WTC11 (cell line): ENCODE data around the gene SLC5A9.

Source experiments
- CTCF ChIP-seq: fragments of 200-600 bp; IDR thresholded peaks from 2 replicates; pipeline ENCODE4 v1.8.0; 2022; ENCODE audit warnings: antibody characterized with exemption
- E2F4 ChIP-seq: sonication (generic); formaldehyde crosslinking; IDR thresholded peaks from 2 replicates; pipeline ENCODE4 v1.8.1; 2022; ENCODE audit warnings: low read depth, mild to moderate bottlenecking, moderate library complexity, missing genetic modification reagents, borderline replicate concordance
- GRHL2 ChIP-seq: fragments of 250-450 bp; sonication (Bioruptor Pico); IDR thresholded peaks from 2 replicates; pipeline ENCODE4 v1.8.0; 2022; ENCODE audit warnings: mild to moderate bottlenecking, moderate library complexity; ENCODE audit not compliant: insufficient replicate concordance, severe bottlenecking
- SMAD3 ChIP-seq: sonication (generic); formaldehyde crosslinking; IDR thresholded peaks from 2 replicates; pipeline ENCODE4 v1.8.0; 2022; ENCODE audit warnings: missing genetic modification reagents, mild to moderate bottlenecking, borderline replicate concordance
- TF ChIP-seq, protein P1 (sequence below): sonication (generic); formaldehyde crosslinking; IDR thresholded peaks from 2 replicates; pipeline ENCODE4 v1.8.0; 2022; ENCODE audit warnings: mild to moderate bottlenecking, missing genetic modification reagents

DNA sequence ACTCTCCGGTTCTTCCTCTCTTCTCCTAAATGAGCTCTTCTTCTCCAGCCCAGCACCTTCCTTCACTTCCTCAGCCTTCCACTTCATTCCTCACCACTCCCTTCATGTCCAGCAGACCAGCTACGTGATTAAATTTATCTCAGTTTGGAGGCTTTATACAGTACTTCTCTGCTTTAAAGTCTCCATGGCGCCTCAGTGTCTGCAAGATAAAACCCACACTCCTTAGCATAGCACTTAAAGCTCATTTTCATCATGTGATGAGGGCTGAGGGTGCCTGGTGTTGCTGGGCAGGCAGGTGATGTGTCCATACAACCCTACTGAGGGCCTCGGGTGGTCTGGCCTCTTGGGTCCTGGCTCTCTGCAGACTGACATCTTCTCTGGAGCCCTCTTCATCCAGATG, 7.7 kb downstream of the SLC5A9 start:
- no peak for TF ChIP-seq CTCF
- no peak for TF ChIP-seq GRHL2 (CRISPR knock-in tag)
- TF ChIP-seq, protein P1, sequence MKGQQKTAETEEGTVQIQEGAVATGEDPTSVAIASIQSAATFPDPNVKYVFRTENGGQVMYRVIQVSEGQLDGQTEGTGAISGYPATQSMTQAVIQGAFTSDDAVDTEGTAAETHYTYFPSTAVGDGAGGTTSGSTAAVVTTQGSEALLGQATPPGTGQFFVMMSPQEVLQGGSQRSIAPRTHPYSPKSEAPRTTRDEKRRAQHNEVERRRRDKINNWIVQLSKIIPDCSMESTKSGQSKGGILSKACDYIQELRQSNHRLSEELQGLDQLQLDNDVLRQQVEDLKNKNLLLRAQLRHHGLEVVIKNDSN: no peak
- no peak for TF ChIP-seq E2F4 (CRISPR knock-in tag)
- no peak for TF ChIP-seq SMAD3
